Colonic mucosa (tissue), 4 donors: Measurements from ENCODE around the gene RTKN2. TPM values are rescaled to one million over a fixed set of nuclear protein-coding genes. Genes with fewer than 3 reads are reported as not detected.

Experiments
- DNase-seq: peaks from one replicate; pipeline ENCODE4 v3.0.0-alpha.2; 2020
- H3K27ac ChIP-seq: fragments of 200-600 bp; one replicate; pipeline ENCODE4 v1.8.0; 2021
- H3K27me3 ChIP-seq: fragments of 200-600 bp; one replicate; pipeline ENCODE4 v1.8.0; 2021
- H3K36me3 ChIP-seq: fragments of 200-600 bp; one replicate; pipeline ENCODE4 v1.8.0; 2021
- H3K4me1 ChIP-seq: fragments of 200-600 bp; one replicate; pipeline ENCODE4 v1.8.0; 2021; ENCODE audit warnings: mild to moderate bottlenecking
- H3K4me3 ChIP-seq: fragments of 200-600 bp; one replicate; pipeline ENCODE4 v1.8.0; 2021
- H3K9ac ChIP-seq, 2 donors: one replicate each; pipeline ENCODE4 v1.7.0; 2013; ENCODE audit warnings: control low read depth in 2 of 2, low read depth in 2 of 2, low read length in 2 of 2
- H3K9me3 ChIP-seq: fragments of 200-600 bp; one replicate; pipeline ENCODE4 v1.8.0; 2021
- CTCF ChIP-seq: fragments of 200-600 bp; IDR thresholded peaks from one replicate; pipeline ENCODE4 v1.8.0; 2022; ENCODE audit warnings: antibody characterized with exemption, mild to moderate bottlenecking
- intact Hi-C: fragments of 100-400 bp; cut with DNase I; formaldehyde crosslinking; loops from one replicate; pipeline ENCODE4 v1.14.1; 2022
- total RNA-seq, 2 donors: library from RNA; stranded (reverse); fragmentation: NEBNext Ultra II Directional in 1 of 2; extraction: Animal tissue kit (Norgen Biotek cat#: 25700) in 1 of 2; gene quantifications; one replicate each; pipeline ENCODE4 v1.2.1, GENCODE V29; 2021
- donor health status: healthy.
- donor health status: DM: no; HTN: no; CAD: no.
- donor health status: DM: no; HTN: no; CAD: no.

The RTKN2 gene
- total RNA-seq, 2 donors from 2014 or later: 3.2 to 7.4 TPM

- no peaks in the 10 kb centered on the region for H3K27me3 ChIP-seq
- no peaks in the 10 kb centered on the region for H3K9me3 ChIP-seq
- H3K4me3 ChIP-seq: no peak overlapping the region
- no peaks in the 10 kb centered on the region for H3K4me1 ChIP-seq
- intact Hi-C loops: no loop called here
- no peak overlapping the region for H3K9ac ChIP-seq
- DNase-seq: no peak
- TF ChIP-seq CTCF: no peak
- H3K27ac ChIP-seq: no peak overlapping the region
- H3K36me3 ChIP-seq: no peaks in the 10 kb centered on the region
Observed at GRCh38 chr10:62182595-62182994, 86.0 kb downstream of the RTKN2 start.

GRCh38 chr10:62182171-62182570, 86.5 kb downstream of the RTKN2 start:
- no peaks in the 10 kb centered on the region for H3K36me3 ChIP-seq
- H3K9me3 ChIP-seq: no peaks in the 10 kb centered on the region
- no peak overlapping the region for H3K9ac ChIP-seq
- H3K4me1 ChIP-seq: no peaks in the 10 kb centered on the region
- H3K4me3 ChIP-seq: no peak overlapping the region
- no peak for DNase-seq
- intact Hi-C loops: no loop called here
- H3K27ac ChIP-seq: no peak overlapping the region
- H3K27me3 ChIP-seq: no peaks in the 10 kb centered on the region
- TF ChIP-seq CTCF: no peak

GRCh38 chr10:62180677-62181076, 88.0 kb downstream of the RTKN2 start:
- Histone ChIP-seq H3K4me1 (no peaks in the 10 kb centered on the region), H3K27ac (no peak overlapping the region), H3K9me3 (no peaks in the 10 kb centered on the region), H3K9ac (no peak overlapping the region), H3K4me3 (no peak overlapping the region), H3K36me3 (no peaks in the 10 kb centered on the region), H3K27me3 (no peaks in the 10 kb centered on the region)
- no peak for DNase-seq
- TF ChIP-seq CTCF: no peak
- intact Hi-C loops: no loop called here

GRCh38 chr10:62178568-62178967, 90.1 kb downstream of the RTKN2 start:
- H3K4me1 ChIP-seq: no peaks in the 10 kb centered on the region
- DNase-seq: no peak

GRCh38 chr10:62177111-62177510, 91.5 kb downstream of the RTKN2 start:
- no peak overlapping the region for H3K4me3 ChIP-seq
- H3K27me3 ChIP-seq: no peaks in the 10 kb centered on the region
- no peak for DNase-seq
- H3K4me1 ChIP-seq: no peaks in the 10 kb centered on the region
- no peak overlapping the region for H3K27ac ChIP-seq
- H3K9me3 ChIP-seq: no peaks in the 10 kb centered on the region
- intact Hi-C loops: no loop called here
- no peak for TF ChIP-seq CTCF
- H3K9ac ChIP-seq: no peak overlapping the region
- no peaks in the 10 kb centered on the region for H3K36me3 ChIP-seq

More at GRCh38 chr10:62178568-62178967, 90.1 kb downstream of the RTKN2 start:
- Histone ChIP-seq H3K4me3 (no peak overlapping the region), H3K36me3 (no peaks in the 10 kb centered on the region), H3K27me3 (no peaks in the 10 kb centered on the region), H3K9ac (no peak overlapping the region), H3K27ac (no peak overlapping the region), H3K9me3 (no peaks in the 10 kb centered on the region)
- intact Hi-C loops: no loop called here
- no peak for TF ChIP-seq CTCF

- Histone ChIP-seq H3K4me3 (no peak overlapping the region), H3K27me3 (no peaks in the 10 kb centered on the region), H3K36me3 (no peaks in the 10 kb centered on the region), H3K4me1 (no peaks in the 10 kb centered on the region), H3K27ac (no peak overlapping the region), H3K9ac (no peak overlapping the region), H3K9me3 (no peaks in the 10 kb centered on the region)
- no peak for DNase-seq
- intact Hi-C loops: no loop called here
- no peak for TF ChIP-seq CTCF
Observed at GRCh38 chr10:62175251-62175650, 93.4 kb downstream of the RTKN2 start.
